OCI-LY1 (cell line): Measurements from ENCODE around the gene ZMIZ1.

ENCODE experiments used
- CTCF ChIP-seq: fragments of 200-600 bp; sonication (generic), shearing (Covaris generic); IDR thresholded peaks from 2 replicates; pipeline ENCODE4 v1.5.1; 2017; ENCODE audit warnings: mild to moderate bottlenecking, antibody characterized with exemption, low read length, moderate library complexity, mixed read lengths
- EZH2 ChIP-seq: fragments of 200-600 bp; sonication (generic), shearing (Covaris generic); IDR thresholded peaks from 2 replicates; pipeline ENCODE4 v1.8.0; 2017; ENCODE audit warnings: borderline replicate concordance, mixed run types, mild to moderate bottlenecking, antibody characterized with exemption, low read length, moderate library complexity, mixed read lengths

- no peak for TF ChIP-seq CTCF
- no peak for TF ChIP-seq EZH2
Measured at GRCh38 chr10:79145517-79146470, 77.0 kb downstream of the ZMIZ1 start.
